Activated CD8-positive, alpha-beta T cell treated with anti-CD3 and anti-CD28 coated beads for 36 hours (primary cell): Measurements from ENCODE around the gene PLCB3. TPM values are rescaled to one million over a fixed set of nuclear protein-coding genes. Genes with fewer than 3 reads are reported as not detected.

Experiments
- ATAC-seq: fragments of 200-7000 bp; cut with Tn5 transposase; one replicate; pipeline ENCODE4 v1.10.0; 2021; ENCODE audit warnings: mild to moderate bottlenecking, moderate library complexity
- CTCF ChIA-PET: fragments of 350-600 bp; sonication (Branson Sonifier 250); formaldehyde crosslinking; loops from one replicate; lab custom pipeline; 2021; ENCODE audit warnings: antibody characterized with exemption; lab: Charles Lee
- POLR2A ChIA-PET: fragments of 350-600 bp; sonication (Branson Sonifier 250); formaldehyde crosslinking; loops from one replicate; lab custom pipeline; 2021; ENCODE audit warnings: antibody characterized with exemption; lab: Charles Lee
- DNase-seq: peaks from one replicate; pipeline ENCODE4 v3.0.0-alpha.2; 2020
- H3K27ac Mint-ChIP-seq: one replicate; pipeline ENCODE4 v1.8.0; 2021; ENCODE audit warnings: mild to moderate bottlenecking, mixed read lengths
- H3K27me3 Mint-ChIP-seq: one replicate; pipeline ENCODE4 v1.8.0; 2021; ENCODE audit warnings: mixed read lengths
- H3K36me3 Mint-ChIP-seq: one replicate; pipeline ENCODE4 v1.8.0; 2021; ENCODE audit warnings: low read depth, mixed read lengths
- H3K4me1 Mint-ChIP-seq: one replicate; pipeline ENCODE4 v1.8.0; 2021; ENCODE audit warnings: low read depth, mixed read lengths
- H3K4me3 Mint-ChIP-seq: one replicate; pipeline ENCODE4 v1.8.0; 2021; ENCODE audit warnings: mild to moderate bottlenecking, moderate library complexity, mixed read lengths
- H3K9me3 Mint-ChIP-seq: one replicate; pipeline ENCODE4 v1.8.0; 2021; ENCODE audit warnings: mixed read lengths
- CTCF ChIP-seq: fragments of 200-600 bp; IDR thresholded peaks from one replicate; pipeline ENCODE4 v1.8.0; 2022; ENCODE audit warnings: antibody characterized with exemption, mild to moderate bottlenecking
- intact Hi-C: fragments of 100-400 bp; cut with micrococcal nuclease; formaldehyde crosslinking; loops from one replicate; pipeline ENCODE4 v1.10.0; 2022
- total RNA-seq, 2 experiments: library from RNA; stranded (reverse); gene quantifications; one replicate each; pipeline ENCODE4 v1.2.3, GENCODE V29; 2021

Gene PLCB3
- total RNA-seq, 2 experiments from 2014 or later, result 8.7 to 9.6 TPM

DNA sequence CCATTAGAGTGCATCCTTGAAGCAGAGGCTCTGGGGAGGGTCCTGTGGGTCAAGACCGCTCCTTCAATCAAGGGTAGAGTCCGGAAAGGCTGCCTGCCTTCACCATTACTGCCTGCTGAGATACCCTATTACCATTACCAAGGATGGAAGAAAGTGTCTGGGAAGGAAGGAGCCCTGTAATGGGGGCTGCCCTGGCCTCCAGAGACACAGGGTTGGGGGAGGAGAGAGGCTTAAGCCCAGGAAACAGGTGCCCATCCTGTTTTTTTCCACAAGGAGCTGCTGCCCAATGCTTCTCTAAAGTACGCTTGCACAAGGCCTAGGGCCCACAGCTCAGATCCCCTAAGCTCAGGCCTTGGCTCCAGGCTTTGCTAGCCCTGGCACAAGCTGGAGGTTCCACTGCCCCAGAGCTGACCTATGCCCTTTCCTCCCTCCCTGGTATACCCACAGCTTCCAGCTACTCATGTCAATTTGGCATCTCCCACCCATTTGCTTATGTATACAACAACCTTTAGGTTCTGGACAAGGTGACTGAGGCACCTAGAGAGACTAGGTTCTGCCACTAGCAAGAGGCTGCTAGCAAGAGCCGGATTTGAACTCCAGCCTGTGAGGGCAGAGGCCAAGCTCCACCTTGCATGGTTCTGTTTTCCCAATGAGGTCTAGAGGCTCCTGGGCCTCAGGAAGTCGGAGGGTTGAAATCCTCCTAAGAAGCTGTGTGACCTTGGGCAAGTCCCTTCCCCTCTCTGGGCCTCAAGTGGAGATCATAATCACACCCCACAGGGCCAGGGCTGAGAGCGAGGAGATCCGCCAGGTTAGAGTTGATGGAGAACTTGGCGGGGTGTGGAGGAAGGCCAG lies 1.5 kb upstream of the PLCB3 start:
- ChIA-PET CTCF (interaction anchor here (0.9 to 5.3 kb wide), 18 partner anchors 9 to 200 kb away, joined by 3 to 42 read pairs (median 4); partner anchors contain the start of genes BAD, CATSPERZ, FERMT3 and FKBP2), POLR2A (interaction anchor here (0.5 to 10.0 kb wide), 10 partner anchors 8 to 1256 kb away, joined by 3 to 132 read pairs (median 4); partner anchors contain the start of genes FERMT3 and FKBP2)
- intact Hi-C loops, result loop anchor here (10.0 kb wide), 1 partner anchor 55 kb away; the partner anchor contains the start of genes CATSPERZ and ESRRA
- no peak for ATAC-seq
- peaks cover 9% of the 10 kb centered on the region for H3K36me3 Mint-ChIP-seq
- H3K4me1 Mint-ChIP-seq, result peaks cover 16% of the 10 kb centered on the region
- DNase-seq, result no peak
- no peak for TF ChIP-seq CTCF
- H3K4me3 Mint-ChIP-seq, result peak overlapping the region; percentile 36
- H3K27me3 Mint-ChIP-seq, result no peaks in the 10 kb centered on the region
- H3K9me3 Mint-ChIP-seq, result no peaks in the 10 kb centered on the region
- no peak overlapping the region for H3K27ac Mint-ChIP-seq

DNA sequence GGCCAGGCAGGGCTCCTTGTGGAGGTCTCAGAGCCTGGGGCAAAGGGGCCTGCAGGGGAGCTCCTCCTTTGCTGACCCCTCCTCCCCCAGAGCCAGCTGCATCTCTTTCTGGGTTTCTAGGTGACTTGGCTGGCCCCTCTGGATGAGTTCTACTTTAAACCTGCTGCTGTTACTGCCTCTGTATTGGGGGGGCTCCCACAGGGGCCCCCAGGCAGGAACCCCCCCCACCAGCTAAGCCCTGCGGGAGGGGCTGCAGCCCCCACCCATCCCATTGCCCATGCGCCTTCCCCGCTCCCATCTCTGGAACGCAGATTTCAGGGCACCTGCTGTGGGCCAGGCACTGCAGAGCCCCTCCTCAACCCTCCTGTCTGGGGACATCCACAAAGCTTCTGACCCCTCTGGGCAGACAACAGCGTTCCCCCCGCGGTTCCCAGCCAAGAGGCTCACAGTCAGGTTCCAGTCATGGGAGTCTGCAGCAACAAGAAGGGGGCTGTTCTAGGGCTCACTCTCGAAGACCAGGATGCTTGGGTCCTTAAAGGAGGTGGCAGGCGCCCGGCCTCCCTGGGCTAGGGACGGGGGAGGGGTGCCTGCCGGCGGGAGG lies 815 bp upstream of the PLCB3 start:
- Mint-ChIP-seq H3K27me3 (no peaks in the 10 kb centered on the region), H3K4me1 (peaks cover 16% of the 10 kb centered on the region), H3K36me3 (peaks cover 6% of the 10 kb centered on the region), H3K27ac (no peak overlapping the region), H3K9me3 (no peaks in the 10 kb centered on the region), H3K4me3 (peak overlapping the region; percentile 78)
- ATAC-seq (no peak), DNase-seq (no peak)
- TF ChIP-seq CTCF, result no peak
- intact Hi-C loops, result no loop called here
- ChIA-PET CTCF (interaction anchor here (0.6 to 5.3 kb wide), 22 partner anchors 7 to 249 kb away, joined by 3 to 42 read pairs (median 4); partner anchors contain the start of genes BAD, CATSPERZ, FERMT3 and FKBP2), POLR2A (interaction anchor here (0.5 to 10.0 kb wide), 11 partner anchors 9 to 1255 kb away, joined by 3 to 132 read pairs (median 3); partner anchors contain the start of genes FERMT3 and FKBP2)

DNA sequence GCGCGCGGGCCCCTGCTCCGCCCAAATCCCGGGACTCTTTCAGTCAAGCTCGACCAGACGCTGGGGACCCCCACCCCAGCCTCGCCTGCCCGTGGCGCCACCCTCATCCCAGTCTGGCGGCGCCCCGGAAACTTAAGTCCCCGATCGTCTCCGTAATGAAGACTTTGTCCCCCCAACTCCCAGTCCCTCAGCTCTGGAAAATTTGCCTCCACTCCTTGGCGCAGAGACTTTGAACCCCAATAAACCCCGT lies 348 bp downstream of the PLCB3 start:
- Mint-ChIP-seq H3K36me3 (peaks cover 2% of the 10 kb centered on the region), H3K27ac (no peak overlapping the region), H3K4me1 (peaks cover 16% of the 10 kb centered on the region), H3K4me3 (peak overlapping the region; percentile 90), H3K27me3 (no peaks in the 10 kb centered on the region), H3K9me3 (no peaks in the 10 kb centered on the region)
- TF ChIP-seq CTCF, result no peak
- CTCF ChIA-PET, result interaction anchor here (0.6 to 5.3 kb wide), 16 partner anchors 9 to 103 kb away, joined by 3 to 42 read pairs (median 5); partner anchors contain the start of genes CATSPERZ, FERMT3, PRDX5 and TRMT112
- POLR2A ChIA-PET, result interaction anchor here (1.0 to 10.0 kb wide), 4 partner anchors 18 to 47 kb away, joined by 3 to 132 read pairs (median 4); partner anchors contain the start of gene FERMT3
- intact Hi-C loops, result no loop called here
- DNase-seq (no peak), ATAC-seq (no peak)

- ChIA-PET CTCF (interaction anchor here (0.6 to 5.3 kb wide), 16 partner anchors 9 to 103 kb away, joined by 3 to 42 read pairs (median 5); partner anchors contain the start of genes CATSPERZ, FERMT3, PRDX5 and TRMT112), POLR2A (interaction anchor here (1.0 to 10.0 kb wide), 4 partner anchors 17 to 48 kb away, joined by 3 to 132 read pairs (median 4); partner anchors contain the start of gene FERMT3)
- H3K4me3 Mint-ChIP-seq, result peak overlapping the region; percentile 90
- no peak for ATAC-seq
- no peak overlapping the region for H3K27ac Mint-ChIP-seq
- DNase-seq, result no peak
- peak; percentile 31 for TF ChIP-seq CTCF
- H3K9me3 Mint-ChIP-seq, result no peaks in the 10 kb centered on the region
- H3K36me3 Mint-ChIP-seq, result peaks cover 2% of the 10 kb centered on the region
- peaks cover 16% of the 10 kb centered on the region for H3K4me1 Mint-ChIP-seq
- H3K27me3 Mint-ChIP-seq, result no peaks in the 10 kb centered on the region
- intact Hi-C loops, result no loop called here
Observed at GRCh38 chr11:64252003-64252872, 908 bp downstream of the PLCB3 start.
